Activated T-helper 9 cell treated with anti-CD3 and anti-CD28 coated beads, Interleukin-2, amount 50 U/mL, for 16 hours (primary cell): Measurements from ENCODE around the gene SYNGAP1.
A peak's percentile ranks its signal among the peaks of the same experiment; 100 is the strongest.
"Not testable (repeated sequence)": the region's sequence is repeated elsewhere in the genome, so short reads cannot be mapped to it uniquely, and the experiment has no call there.

ENCODE experiments used
- DNase-seq: peaks from one replicate; pipeline ENCODE4 v3.0.0-alpha.2; 2020; ENCODE audit warnings: low read depth

Gene SYNGAP1

GRCh38 chr6:33419580-33420490 lies at the start of gene SYNGAP1:
Gene SYNGAP1 (plus strand): TSS chr6:33420065. CDS start chr6:33420265, 200 bp downstream.
- no peak for DNase-seq

- not testable (repeated sequence) for DNase-seq
Observed at GRCh38 chr6:33371901-33372300, 48.0 kb upstream of the SYNGAP1 start.

- no peak for DNase-seq
Observed at GRCh38 chr6:33372526-33373123, 47.2 kb upstream of the SYNGAP1 start.

DNA sequence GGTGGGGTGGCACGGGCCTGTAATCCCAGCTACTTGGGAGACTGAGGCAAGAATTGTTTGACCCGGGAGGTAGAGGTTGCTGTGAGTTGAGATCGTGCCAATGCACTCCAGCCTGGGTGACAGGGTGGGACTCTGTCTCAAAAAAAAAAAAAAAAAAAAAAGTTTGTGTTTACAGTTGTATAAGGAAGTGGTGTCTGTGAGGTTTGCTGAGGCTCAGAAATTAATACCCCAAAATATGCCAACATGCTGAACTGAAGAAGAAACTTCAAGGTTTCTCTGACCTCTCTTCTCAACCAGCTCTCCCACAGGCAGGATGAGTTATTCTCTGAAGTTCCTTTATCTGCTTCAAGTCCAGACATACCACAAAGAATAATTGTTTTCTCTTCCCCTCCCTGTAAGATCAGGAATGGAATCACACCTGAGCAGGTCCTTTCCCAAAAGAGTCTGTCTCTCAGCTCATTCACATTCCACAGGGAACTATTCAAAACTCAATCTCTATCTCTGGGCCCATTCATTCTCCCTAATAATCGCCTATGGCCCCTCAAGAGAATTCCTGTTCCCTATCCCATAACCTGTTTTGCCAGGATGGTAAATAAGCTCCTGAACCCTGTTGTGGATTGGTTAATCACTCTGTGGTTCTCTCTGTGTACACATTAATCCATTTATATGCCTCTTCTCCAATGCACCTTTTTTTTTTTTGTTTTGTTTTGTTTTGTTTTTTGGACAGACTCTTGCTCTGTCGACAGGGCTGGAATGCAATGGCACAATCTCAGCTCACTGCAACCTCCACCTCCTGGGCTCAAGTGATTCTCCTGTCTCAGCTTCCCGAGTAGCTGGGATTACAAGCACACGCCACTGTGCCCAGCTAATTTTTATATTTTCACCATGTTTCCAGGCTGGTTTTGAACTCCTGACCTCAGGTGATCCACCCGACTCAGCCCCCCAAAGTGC lies 45.6 kb upstream of the SYNGAP1 start:
- DNase-seq: no peak

DNA sequence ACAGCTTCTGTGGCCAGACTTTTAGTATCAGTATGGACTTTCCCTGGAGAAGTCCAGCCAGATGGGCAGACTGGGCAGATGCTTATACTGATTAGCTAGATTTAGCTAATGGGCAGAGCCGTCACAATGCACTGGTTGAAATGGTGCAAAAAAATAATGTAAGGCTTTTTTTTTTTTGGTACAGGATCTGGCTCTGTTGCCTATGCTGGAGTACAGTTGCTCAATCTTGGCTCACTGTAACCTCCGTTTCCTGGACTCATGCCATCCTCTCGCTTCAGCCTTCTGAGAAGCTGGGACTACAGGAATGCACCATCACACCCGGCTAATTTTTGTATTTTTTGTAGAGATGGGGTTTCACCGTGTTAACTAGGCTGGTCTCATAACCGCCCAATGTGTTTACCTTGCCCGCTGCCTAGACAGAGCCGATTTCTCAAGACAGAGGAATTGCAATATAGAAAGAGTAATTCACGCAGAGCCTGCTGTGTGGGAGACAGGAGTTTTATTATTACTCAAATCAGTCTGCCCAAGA lies 44.7 kb upstream of the SYNGAP1 start:
- DNase-seq: no peak

DNA sequence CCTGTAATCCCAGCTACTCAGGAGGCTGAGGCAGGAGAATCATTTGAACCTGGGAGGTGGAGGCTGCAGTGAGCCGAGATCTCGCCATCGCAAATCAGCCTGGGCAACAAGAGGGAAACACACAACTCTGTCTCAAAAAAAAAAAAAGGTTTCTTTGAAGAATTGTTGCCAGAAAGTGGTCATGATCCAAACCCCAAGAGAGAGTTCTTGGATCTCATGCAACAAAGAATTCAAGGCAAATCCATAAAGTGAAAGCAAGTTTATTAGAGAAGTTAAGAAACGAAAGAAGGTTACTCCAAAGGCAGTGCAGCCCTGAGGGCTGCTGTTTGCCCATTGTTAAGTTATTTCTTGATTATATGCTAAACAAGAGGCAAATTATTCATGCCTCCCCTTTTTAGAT lies 42.7 kb upstream of the SYNGAP1 start:
- DNase-seq: no peak

DNA sequence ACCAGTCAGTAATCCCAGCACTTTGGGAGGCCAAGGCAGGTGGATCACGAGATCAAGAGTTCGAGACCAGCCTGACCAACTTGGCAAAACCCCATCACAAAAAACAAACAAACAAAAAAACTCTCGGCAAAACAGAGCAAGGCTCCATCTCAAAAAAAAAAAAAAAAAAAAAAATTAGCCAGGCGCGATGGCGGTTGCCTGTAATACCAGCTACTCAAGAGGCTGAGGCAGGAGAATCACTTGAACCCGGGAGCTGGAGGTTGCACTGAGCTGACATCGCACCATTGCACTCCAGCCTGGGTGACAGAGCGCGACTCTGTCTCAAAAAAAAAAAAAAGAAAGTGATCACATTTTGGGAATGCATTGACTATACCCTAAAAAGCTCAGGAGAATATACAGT lies 40.7 kb upstream of the SYNGAP1 start:
- DNase-seq: not testable (repeated sequence)

- no peak for DNase-seq
Observed at GRCh38 chr6:33380272-33380981, 39.4 kb upstream of the SYNGAP1 start.

DNA sequence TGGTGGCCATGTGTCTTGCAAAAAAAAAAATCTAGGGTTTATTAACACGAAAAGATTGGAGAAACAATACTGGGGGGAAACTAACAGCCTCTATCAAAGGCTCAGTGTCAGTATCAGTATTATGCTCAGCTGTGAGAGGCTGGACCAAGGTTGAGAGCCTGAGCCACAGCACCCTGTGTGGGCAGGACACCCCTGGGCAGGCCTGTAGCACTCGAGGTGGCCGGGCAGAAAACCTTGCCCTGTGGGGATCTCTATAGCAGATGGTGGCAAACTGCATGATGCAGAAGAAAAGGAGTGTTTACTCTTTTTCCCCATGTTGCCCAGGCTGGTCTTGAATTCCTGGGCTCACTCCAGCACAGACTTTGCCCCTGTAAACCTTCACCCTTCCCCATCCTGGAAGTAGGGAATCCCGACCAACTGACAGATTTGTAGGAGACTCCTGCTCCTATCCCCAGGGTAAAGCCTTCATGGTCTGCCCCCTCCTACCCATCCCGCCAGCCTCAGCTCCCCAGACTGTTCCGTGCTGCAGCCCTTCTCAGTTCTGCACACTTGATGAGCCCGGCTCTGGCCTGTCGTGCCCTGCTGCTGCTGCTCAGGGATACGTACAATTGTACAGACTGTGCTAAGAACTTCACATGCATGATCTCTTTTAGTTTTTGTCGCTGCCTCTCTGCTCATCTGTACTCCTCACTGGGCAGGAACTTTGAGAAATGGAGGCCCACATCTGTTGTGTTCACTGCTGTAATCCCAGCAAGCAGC lies 36.3 kb upstream of the SYNGAP1 start:
- no peak for DNase-seq

DNA sequence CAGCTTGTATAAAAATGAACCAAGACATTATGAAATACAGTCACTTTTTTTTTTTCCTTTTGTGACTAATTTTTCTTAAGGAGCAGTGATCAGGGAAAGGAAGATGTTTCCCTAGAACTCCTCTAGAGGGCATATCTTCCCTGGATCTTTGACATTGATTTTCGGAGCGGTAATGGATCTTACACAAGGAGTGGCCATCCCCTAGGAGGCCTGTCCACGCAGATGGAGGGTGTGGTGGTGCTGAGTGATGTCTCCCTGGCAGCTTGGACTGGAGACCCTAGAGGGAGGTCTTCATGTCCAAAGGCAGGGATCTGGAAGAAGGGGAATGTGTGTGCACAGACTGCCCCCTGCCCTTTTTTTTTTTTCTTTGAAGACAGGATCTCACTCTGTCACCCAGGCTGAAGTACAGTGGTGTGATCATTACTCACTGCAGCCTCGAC lies 35.3 kb upstream of the SYNGAP1 start:
- no peak for DNase-seq

DNA sequence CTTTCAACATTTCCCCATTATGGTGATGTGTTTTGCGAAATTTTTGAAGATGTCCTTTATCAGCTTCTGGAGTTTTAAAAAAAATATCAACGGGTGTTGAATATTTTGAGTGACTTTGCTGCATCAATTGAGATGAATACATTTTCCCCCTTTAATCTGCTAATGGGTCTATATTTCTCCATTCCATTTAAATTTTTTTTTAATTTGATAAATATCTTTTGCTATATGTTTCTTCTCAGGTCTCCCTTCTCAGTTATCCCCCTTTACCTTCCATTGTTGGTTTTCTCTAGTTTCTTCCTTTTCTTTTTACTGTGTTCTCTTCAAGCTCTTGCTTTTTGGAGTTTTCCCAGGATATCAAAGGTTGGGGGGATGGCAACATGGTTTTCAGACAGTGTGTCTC lies 29.7 kb upstream of the SYNGAP1 start:
- DNase-seq: no peak

DNA sequence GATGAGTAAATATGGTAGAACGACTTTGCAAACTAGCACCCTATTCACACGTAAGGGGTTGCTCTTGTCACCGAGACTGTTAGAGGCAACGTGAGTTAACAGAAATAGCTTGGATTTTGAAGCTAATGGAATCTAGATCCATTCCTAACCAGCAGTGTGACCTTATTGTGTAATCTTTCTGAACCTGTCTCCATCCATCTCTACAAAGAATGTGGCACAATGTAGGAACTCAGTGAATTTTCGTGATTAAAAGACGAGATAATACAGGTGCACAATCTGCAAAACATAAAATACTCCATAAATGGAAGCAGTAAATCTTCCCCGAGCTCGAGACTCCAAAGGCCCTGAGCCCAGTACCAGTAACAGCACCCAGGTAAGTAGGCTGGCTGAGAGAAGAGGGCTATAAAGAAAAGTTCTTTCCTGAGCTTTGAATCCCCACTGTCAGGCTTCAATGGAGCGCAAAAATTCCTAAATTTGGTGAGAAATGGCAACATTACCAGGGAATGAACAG lies 29.0 kb upstream of the SYNGAP1 start:
- DNase-seq: no peak

- peak; percentile 98 for DNase-seq
Observed at GRCh38 chr6:33391278-33391921, 28.5 kb upstream of the SYNGAP1 start, which contains the start of gene KIFC1. Gene KIFC1 (plus strand): TSS chr6:33391823. CDS start chr6:33391986, 163 bp downstream.

DNA sequence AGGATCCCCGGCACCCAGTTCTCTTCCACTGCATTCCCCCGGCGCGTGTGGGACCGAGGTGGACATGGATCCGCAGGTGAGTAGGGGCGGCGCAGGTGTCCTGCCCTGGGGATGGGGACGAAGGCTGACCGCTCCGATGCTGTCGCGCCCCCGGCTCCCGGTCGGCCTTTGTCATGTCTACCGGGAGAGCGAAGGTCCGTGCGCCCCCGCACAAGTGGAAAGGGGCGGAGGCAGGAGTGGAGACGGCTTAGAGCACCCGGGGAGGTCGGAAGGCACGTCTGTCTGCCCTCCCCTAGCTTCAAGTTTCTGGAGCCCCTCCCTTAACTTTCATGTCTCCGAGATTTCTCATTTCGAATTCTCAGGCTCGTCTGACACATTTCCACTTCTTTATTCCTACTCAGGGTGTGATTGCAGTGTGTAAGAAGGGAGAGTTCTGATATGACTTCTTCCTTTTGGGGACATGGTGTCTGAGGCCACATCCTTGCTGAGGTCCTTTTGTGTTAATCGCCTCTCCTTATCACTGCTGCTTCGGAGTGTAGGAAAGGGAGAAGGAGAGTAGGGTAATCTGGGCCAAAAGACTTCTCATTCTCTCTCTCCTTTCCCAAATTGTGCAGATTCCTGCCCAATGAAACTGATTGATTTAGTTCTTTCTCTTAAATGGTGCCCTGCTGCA lies 27.8 kb upstream of the SYNGAP1 start:
- no peak for DNase-seq

DNA sequence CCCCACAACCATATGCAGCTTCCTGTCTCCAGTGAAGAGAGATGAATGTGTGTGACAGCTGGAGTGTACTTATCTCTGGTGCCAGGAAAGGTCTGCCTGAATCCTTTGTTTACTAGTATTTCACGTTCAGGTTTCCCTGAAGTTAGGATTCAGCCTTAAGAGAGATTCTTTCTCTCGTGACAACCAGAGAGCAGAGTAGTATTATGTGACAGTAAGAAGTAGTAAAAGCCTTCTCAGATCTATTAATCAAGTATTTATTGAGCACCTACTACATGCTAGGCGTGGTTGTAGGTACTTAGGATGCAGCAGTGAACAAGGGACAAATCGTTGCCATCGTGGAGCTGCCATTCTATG lies 27.3 kb upstream of the SYNGAP1 start:
- no peak for DNase-seq

DNA sequence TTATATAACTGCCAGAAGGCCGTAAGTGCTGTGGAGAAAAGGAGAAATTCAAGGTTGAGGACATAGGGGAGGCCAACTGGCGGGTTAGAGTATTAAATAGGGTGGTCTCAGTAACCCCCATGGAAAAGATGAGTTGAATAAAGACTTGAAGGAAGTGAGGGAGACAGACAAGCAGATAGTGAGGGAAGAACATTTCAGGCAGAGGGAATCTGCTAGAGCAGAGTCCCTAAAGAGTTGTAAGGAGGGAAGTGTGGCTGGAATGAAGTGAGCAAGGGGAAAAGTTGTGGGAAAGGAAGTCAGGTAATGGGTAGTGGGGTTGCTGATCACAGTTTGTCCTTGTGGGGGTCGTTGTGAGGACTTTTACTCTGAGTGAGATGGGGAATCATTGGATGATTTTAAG lies 26.9 kb upstream of the SYNGAP1 start:
- DNase-seq: no peak

GRCh38 chr6:33397541-33397940 lies 22.3 kb upstream of the SYNGAP1 start:
- DNase-seq: no peak

DNA sequence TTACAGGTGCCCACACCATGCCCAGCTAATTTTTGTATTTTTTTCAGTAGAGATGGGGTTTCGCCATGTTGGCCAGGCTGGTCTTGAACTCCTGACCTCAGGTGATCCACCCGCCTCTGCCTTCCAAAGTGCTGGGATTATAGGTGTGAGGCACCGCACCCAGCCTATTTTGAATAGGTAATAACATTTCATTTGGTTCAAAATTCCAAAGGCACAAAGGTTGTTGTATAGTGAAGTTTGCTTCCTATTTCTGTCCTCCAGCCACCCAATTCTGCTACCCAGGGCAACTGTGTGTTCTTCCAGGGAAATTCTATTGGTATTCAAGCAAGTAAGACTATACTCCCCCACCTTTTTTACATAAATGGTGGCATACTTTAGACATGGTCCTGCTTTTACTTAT lies 21.3 kb upstream of the SYNGAP1 start:
- not testable (repeated sequence) for DNase-seq

GRCh38 chr6:33399881-33400280 lies 20.0 kb upstream of the SYNGAP1 start:
- not testable (repeated sequence) for DNase-seq
